RKO (cell line): ENCODE measurements around the gene CFAP74.

Experiments used
- DNase-seq: peaks from one replicate; pipeline ENCODE4 v3.0.0-alpha.2; 2016; ENCODE audit warnings: low spot score

CFAP74 gene

GRCh38 chr1:1926886-1927660, 76.5 kb downstream of the CFAP74 start:
- no peak for DNase-seq

- DNase-seq = no peak
Measured at GRCh38 chr1:1926346-1926811, 77.2 kb downstream of the CFAP74 start.

GRCh38 chr1:1925437-1926345, 77.9 kb downstream of the CFAP74 start:
- no peak for DNase-seq

- no peak for DNase-seq
Measured at GRCh38 chr1:1924849-1925248, 78.7 kb downstream of the CFAP74 start.

- no peak for DNase-seq
Measured at GRCh38 chr1:1924386-1924785, 79.2 kb downstream of the CFAP74 start.

- no peak for DNase-seq
Measured at GRCh38 chr1:1922956-1923833, 80.4 kb downstream of the CFAP74 start.

- no peak for DNase-seq
Measured at GRCh38 chr1:1922702-1922955, 81.0 kb downstream of the CFAP74 start.

GRCh38 chr1:1921901-1922701, 81.5 kb downstream of the CFAP74 start:
- DNase-seq = no peak

GRCh38 chr1:1921459-1921862, 82.1 kb downstream of the CFAP74 start:
- DNase-seq = no peak

GRCh38 chr1:1920608-1921458, 82.8 kb downstream of the CFAP74 start:
- no peak for DNase-seq

GRCh38 chr1:1920057-1920607, 83.5 kb downstream of the CFAP74 start:
- DNase-seq = no peak

- peak; percentile 96 for DNase-seq
Measured at GRCh38 chr1:1919304-1920056, 84.1 kb downstream of the CFAP74 start.

- DNase-seq = no peak
Measured at GRCh38 chr1:1918901-1919303, 84.7 kb downstream of the CFAP74 start, which contains the start of gene TMEM52. TMEM52 (minus strand) TSS chr1:1919279; CDS start chr1:1919265, 14 bp downstream.

- no peak for DNase-seq
Measured at GRCh38 chr1:1917995-1918900, 85.3 kb downstream of the CFAP74 start.

- no peak for DNase-seq
Measured at GRCh38 chr1:1917304-1917976, 86.1 kb downstream of the CFAP74 start.

GRCh38 chr1:1916851-1917251, 86.7 kb downstream of the CFAP74 start:
- DNase-seq = no peak
